Iris pigment epithelial cell (primary cell): ENCODE measurements around the gene C15orf40.

Experiments
- DNase-seq: peaks from one replicate; pipeline ENCODE4 v3.0.0-alpha.2; 2011; ENCODE audit warnings: low read depth

Gene C15orf40

GRCh38 chr15:82993144-82993543 lies 18.3 kb downstream of the C15orf40 start:
- DNase-seq = no peak

- no peak for DNase-seq
Measured at GRCh38 chr15:82992436-82992998, 18.9 kb downstream of the C15orf40 start.

GRCh38 chr15:82986442-82986780 lies 25.0 kb downstream of the C15orf40 start:
- DNase-seq = peak; percentile 38

GRCh38 chr15:82985688-82986441 lies 25.6 kb downstream of the C15orf40 start, which contains the start of gene RAMAC:
TSS of gene RAMAC (plus strand) at chr15:82986210. CDS start at chr15:82989019, 2,809 bp downstream.
- peak; percentile 96 for DNase-seq

GRCh38 chr15:82980981-82981380 lies 30.5 kb downstream of the C15orf40 start:
- DNase-seq = no peak

- no peak for DNase-seq
Measured at GRCh38 chr15:82979726-82980125, 31.7 kb downstream of the C15orf40 start.

GRCh38 chr15:82978438-82978837 lies 33.0 kb downstream of the C15orf40 start:
- DNase-seq = no peak

GRCh38 chr15:82977076-82977475 lies 34.4 kb downstream of the C15orf40 start:
- DNase-seq = no peak

GRCh38 chr15:82972990-82973389 lies 38.4 kb downstream of the C15orf40 start:
- DNase-seq = no peak

GRCh38 chr15:82971218-82971984 lies 40.0 kb downstream of the C15orf40 start:
- DNase-seq = no peak

GRCh38 chr15:82970696-82971095 lies 40.7 kb downstream of the C15orf40 start:
- DNase-seq = no peak

GRCh38 chr15:82970078-82970686 lies 41.3 kb downstream of the C15orf40 start:
- no peak for DNase-seq

GRCh38 chr15:82969353-82969752 lies 42.1 kb downstream of the C15orf40 start:
- DNase-seq = no peak

- DNase-seq = peak; percentile 60
Measured at GRCh38 chr15:82968066-82968465, 43.4 kb downstream of the C15orf40 start.

GRCh38 chr15:82966671-82967071 lies 44.8 kb downstream of the C15orf40 start:
- DNase-seq = no peak

GRCh38 chr15:82964890-82965289 lies 46.5 kb downstream of the C15orf40 start:
- no peak for DNase-seq

GRCh38 chr15:82963471-82964341 lies 47.7 kb downstream of the C15orf40 start:
- DNase-seq = no peak

- DNase-seq = no peak
Measured at GRCh38 chr15:82960766-82961165, 50.7 kb downstream of the C15orf40 start.

- DNase-seq = no peak
Measured at GRCh38 chr15:82959423-82959822, 52.0 kb downstream of the C15orf40 start.

- DNase-seq = no peak
Measured at GRCh38 chr15:82958638-82959037, 52.8 kb downstream of the C15orf40 start.
